CD14-positive monocyte (primary cell): Measurements from ENCODE around the gene ZXDC. TPM values are rescaled to one million over a fixed set of nuclear protein-coding genes. Genes with fewer than 3 reads are reported as not detected.

Experiments
- DNase-seq, 3 donors: peaks; one replicate each; pipeline ENCODE4 v3.0.0-alpha.2; 2011 to 2022
- H2AFZ ChIP-seq: 2 replicates; pipeline ENCODE4 v1.6.0; 2012; ENCODE audit warnings: mild to moderate bottlenecking, low read depth, low read length, inconsistent platforms; ENCODE audit not compliant: insufficient read depth, poor library complexity, severe bottlenecking
- H3K27ac ChIP-seq, 2 donors: 1 replicate in 1 of 2; 2 replicates in 1 of 2; pipeline ENCODE4 v1.5.1; 2012 to 2013; ENCODE audit warnings: low read length in 2 of 2, control low read depth in 1 of 2, inconsistent platforms in 1 of 2, low read depth in 1 of 2, mild to moderate bottlenecking in 1 of 2
- H3K27me3 ChIP-seq, 2 donors: one replicate each; pipeline versions ENCODE4 v1.6.0 to v1.6.1; 2011 to 2013; ENCODE audit warnings: low read length in 2 of 2; ENCODE audit not compliant: control insufficient read depth in 2 of 2, insufficient read depth in 2 of 2
- H3K36me3 ChIP-seq, 2 donors: replicated peaks in 1 of 2; 1 replicate in 1 of 2; 2 replicates in 1 of 2; pipeline versions ENCODE4 v1.5.1 to v1.6.1; 2012 to 2013; ENCODE audit warnings: low read length in 2 of 2, control low read depth in 1 of 2, inconsistent platforms in 1 of 2, mild to moderate bottlenecking in 1 of 2; ENCODE audit not compliant: insufficient read depth in 2 of 2, control insufficient read depth in 1 of 2
- H3K4me1 ChIP-seq, 2 donors: 1 replicate in 1 of 2; 2 replicates in 1 of 2; pipeline versions ENCODE4 v1.5.1 to v1.6.1; 2012 to 2013; ENCODE audit warnings: low read length in 2 of 2, control low read depth in 1 of 2, inconsistent platforms in 1 of 2, mild to moderate bottlenecking in 1 of 2, moderate library complexity in 1 of 2; ENCODE audit not compliant: insufficient read depth in 2 of 2, control insufficient read depth in 1 of 2
- H3K4me2 ChIP-seq: replicated peaks from 2 replicates; pipeline ENCODE3; 2012; ENCODE audit warnings: low read length, moderate library complexity, mild to moderate bottlenecking; ENCODE audit not compliant: poor library complexity, severe bottlenecking; ENCODE audit errors: extremely low read depth
- H3K4me3 ChIP-seq, 3 experiments: fragments of 200-600 bp in 1 of 3; sonication (generic) in 1 of 3; replicated peaks in 1 of 3; 1 replicate in 2 of 3; 2 replicates in 1 of 3; pipeline ENCODE4 v1.5.1; 2011 to 2013; ENCODE audit warnings: low read length in 3 of 3, mild to moderate bottlenecking in 3 of 3, control low read depth in 2 of 3, low read depth in 2 of 3, inconsistent platforms in 1 of 3, moderate library complexity in 1 of 3
- H3K79me2 ChIP-seq: 2 replicates; pipeline ENCODE4 v1.6.0; 2012; ENCODE audit warnings: mild to moderate bottlenecking, control low read depth, inconsistent platforms, low read length, moderate library complexity; ENCODE audit not compliant: insufficient read depth
- H3K9ac ChIP-seq: 2 replicates; pipeline ENCODE4 v1.6.0; 2017; ENCODE audit warnings: low read length, mild to moderate bottlenecking; ENCODE audit not compliant: insufficient read depth, poor library complexity, severe bottlenecking
- H3K9me3 ChIP-seq, 2 donors: replicated peaks in 1 of 2; 1 replicate in 1 of 2; 2 replicates in 1 of 2; pipeline versions ENCODE4 v1.5.1 to v1.6.1; 2012 to 2013; ENCODE audit warnings: low read length in 2 of 2, control low read depth in 1 of 2; ENCODE audit not compliant: control insufficient read depth in 1 of 2, insufficient read depth in 1 of 2
- H4K20me1 ChIP-seq: 2 replicates; pipeline ENCODE4 v1.6.0; 2012; ENCODE audit warnings: mild to moderate bottlenecking, low read length, control low read depth, moderate library complexity; ENCODE audit not compliant: insufficient read depth
- H3K27ac Mint-ChIP-seq, 7 donors: one replicate each; pipeline ENCODE4 v1.8.0; 2020; ENCODE audit warnings: mild to moderate bottlenecking in 7 of 7, mixed read lengths in 7 of 7, moderate library complexity in 6 of 7, inconsistent platforms in 2 of 7
- H3K27me3 Mint-ChIP-seq, 3 donors: one replicate each; pipeline ENCODE4 v1.8.0; 2021 to 2022; ENCODE audit warnings: low read depth in 3 of 3, mild to moderate bottlenecking in 3 of 3, mixed read lengths in 3 of 3, moderate library complexity in 3 of 3, inconsistent platforms in 1 of 3
- H3K36me3 Mint-ChIP-seq, 2 donors: one replicate each; pipeline ENCODE4 v1.8.0; 2020; ENCODE audit warnings: mixed read lengths in 2 of 2, inconsistent platforms in 1 of 2, mild to moderate bottlenecking in 1 of 2
- H3K4me1 Mint-ChIP-seq: one replicate; pipeline ENCODE4 v1.8.0; 2020; ENCODE audit warnings: mild to moderate bottlenecking, mixed read lengths
- H3K4me3 Mint-ChIP-seq, 2 donors: one replicate each; pipeline ENCODE4 v1.8.0; 2020; ENCODE audit warnings: mild to moderate bottlenecking in 2 of 2, mixed read lengths in 2 of 2, moderate library complexity in 1 of 2
- H3K9me3 Mint-ChIP-seq, 7 donors: one replicate each; pipeline ENCODE4 v1.8.0; 2020 to 2022; ENCODE audit warnings: mixed read lengths in 7 of 7, mild to moderate bottlenecking in 6 of 7, moderate library complexity in 6 of 7, inconsistent platforms in 2 of 7
- CTCF ChIP-seq: fragments of 200-600 bp; IDR thresholded peaks from one replicate; pipeline ENCODE4 v1.8.0; 2022; ENCODE audit warnings: antibody characterized with exemption, mild to moderate bottlenecking
- WGBS: methylation state at CpG from one replicate; pipeline ENCODE4 v1.1.5; 2013; ENCODE audit warnings: missing lambda C conversion rate; ENCODE audit not compliant: insufficient coverage; 5-methylcytosine and 5-hydroxymethylcytosine counted together
- intact Hi-C, 2 donors: fragments of 100-400 bp; cut with micrococcal nuclease; formaldehyde crosslinking; loops; one replicate each; pipeline versions ENCODE4 v1.15.0 to v1.15.1; 2023
- polyA plus RNA-seq, 3 donors: library from polyadenylated mRNA; depleted of rRNA in 1 of 3; unstranded in 2 of 3; stranded (reverse) in 1 of 3; fragments of 300-500 nt in 2 of 3; fragments of >200 nt in 1 of 3; fragmentation: Illumina TruSeq in 2 of 3; gene quantifications; 1 replicate in 2 of 3; 2 replicates in 1 of 3; pipeline ENCODE4 v1.2.3, GENCODE V29; 2012 to 2021

ZXDC gene
- polyA plus RNA-seq, 3 donors: 6.3 to 44.8 (median 9.7) TPM

GRCh38 chr3:126433496-126434263 is 42.0 kb downstream of the ZXDC start:
- peaks cover 0 to 6% (median 0%) of the 10 kb centered on the region in 7 donors for H3K9me3 Mint-ChIP-seq
- intact Hi-C loops: no loop called here
- 99% methylated on average over 8 of the region's 13 CpGs for WGBS
- H3K4me1 Mint-ChIP-seq: no peaks in the 10 kb centered on the region
- no peak for TF ChIP-seq CTCF
- H3K27me3 Mint-ChIP-seq: peaks cover 0 to 2% (median 0%) of the 10 kb centered on the region in 3 donors
- no peak overlapping the region for H3K4me3 ChIP-seq
- no peak overlapping the region for H3K27ac ChIP-seq
- no peak overlapping the region for H3K4me3 Mint-ChIP-seq
- H4K20me1 ChIP-seq: peaks cover 3% of the 10 kb centered on the region
- no peaks in the 10 kb centered on the region for H3K79me2 ChIP-seq
- no peak overlapping the region for H3K9ac ChIP-seq
- peak overlapping the region in 1 of 7 donors; percentile 37 for H3K27ac Mint-ChIP-seq
- no peak overlapping the region for H2AFZ ChIP-seq
- no peak for DNase-seq
- no peaks in the 10 kb centered on the region for H3K9me3 ChIP-seq
- no peaks in the 10 kb centered on the region for H3K27me3 ChIP-seq
- H3K36me3 Mint-ChIP-seq: peaks cover 42 to 61% of the 10 kb centered on the region in 2 donors
- H3K4me2 ChIP-seq: no peak overlapping the region
- H3K4me1 ChIP-seq: no peaks in the 10 kb centered on the region
- peaks cover 28 to 45% of the 10 kb centered on the region in 2 donors for H3K36me3 ChIP-seq

GRCh38 chr3:126433105-126433430 is 42.6 kb downstream of the ZXDC start:
- no peaks in the 10 kb centered on the region for H3K9me3 ChIP-seq
- peaks cover 3% of the 10 kb centered on the region for H4K20me1 ChIP-seq
- no peak overlapping the region for H3K4me3 ChIP-seq
- Mint-ChIP-seq H3K27me3 (peaks cover 0 to 2% (median 0%) of the 10 kb centered on the region in 3 donors), H3K9me3 (peaks cover 0 to 6% (median 0%) of the 10 kb centered on the region in 7 donors), H3K4me1 (no peaks in the 10 kb centered on the region), H3K27ac (peak overlapping the region in 1 of 7 donors; percentile 9), H3K36me3 (peaks cover 36 to 55% of the 10 kb centered on the region in 2 donors), H3K4me3 (no peak overlapping the region)
- no peak overlapping the region for H3K9ac ChIP-seq
- DNase-seq: no peak
- H2AFZ ChIP-seq: no peak overlapping the region
- intact Hi-C loops: no loop called here
- 98% methylated on average over 5 of the region's 6 CpGs for WGBS
- H3K79me2 ChIP-seq: no peaks in the 10 kb centered on the region
- no peak for TF ChIP-seq CTCF
- H3K4me2 ChIP-seq: no peak overlapping the region
- H3K27me3 ChIP-seq: no peaks in the 10 kb centered on the region
- H3K36me3 ChIP-seq: peaks cover 22 to 39% of the 10 kb centered on the region in 2 donors
- no peak overlapping the region for H3K27ac ChIP-seq
- H3K4me1 ChIP-seq: no peaks in the 10 kb centered on the region
